DND-41 (cell line): Measurements from ENCODE around the gene RGS3.

Experiments used
- ATAC-seq: fragments of 200-7000 bp; cut with Tn5 transposase; 3 replicates; pipeline ENCODE4 v1.9.1; 2021; ENCODE audit warnings: low read depth; ENCODE audit not compliant: insufficient read depth
- DNase-seq: peaks from one replicate; pipeline ENCODE4 v3.0.0-alpha.2; 2020
- H2AFZ ChIP-seq: 2 replicates; pipeline ENCODE4 v1.6.0; 2012; ENCODE audit warnings: low read depth, low read length
- H3K27ac ChIP-seq: 2 replicates; pipeline ENCODE4 v1.5.1; 2012; ENCODE audit warnings: low read length, inconsistent platforms
- H3K27me3 ChIP-seq: fragments of 200-600 bp; sonication (generic); 2 replicates; pipeline ENCODE4 v1.6.0; 2012; ENCODE audit warnings: low read length, mild to moderate bottlenecking, inconsistent platforms; ENCODE audit not compliant: insufficient read depth, poor library complexity
- H3K36me3 ChIP-seq: 2 replicates; pipeline ENCODE4 v1.5.1; 2012; ENCODE audit warnings: low read length, inconsistent platforms; ENCODE audit not compliant: insufficient read depth
- H3K4me1 ChIP-seq: 2 replicates; pipeline ENCODE4 v1.5.1; 2012; ENCODE audit warnings: mild to moderate bottlenecking, low read length; ENCODE audit not compliant: insufficient read depth
- H3K4me2 ChIP-seq: 2 replicates; pipeline ENCODE4 v1.6.0; 2012; ENCODE audit warnings: mild to moderate bottlenecking, moderate library complexity, low read length, inconsistent platforms; ENCODE audit not compliant: insufficient read depth
- H3K4me3 ChIP-seq, 2 experiments: fragments of 200-600 bp in 1 of 2; shearing (Covaris generic) in 1 of 2; 2 replicates each; pipeline ENCODE4 v1.5.1; 2012 to 2016; ENCODE audit warnings: inconsistent platforms in 2 of 2, low read length in 2 of 2, mild to moderate bottlenecking in 2 of 2, low read depth in 1 of 2, moderate library complexity in 1 of 2
- H3K79me2 ChIP-seq: 2 replicates; pipeline ENCODE4 v1.6.0; 2012; ENCODE audit warnings: low read length, inconsistent platforms; ENCODE audit not compliant: insufficient read depth
- H3K9ac ChIP-seq: 2 replicates; pipeline ENCODE4 v1.6.0; 2012; ENCODE audit warnings: low read depth, mild to moderate bottlenecking, inconsistent platforms, low read length, moderate library complexity
- H3K9me3 ChIP-seq: 2 replicates; pipeline ENCODE4 v1.5.1; 2012; ENCODE audit warnings: low read length, moderate library complexity, mild to moderate bottlenecking, inconsistent platforms; ENCODE audit not compliant: insufficient read depth, severe bottlenecking
- H4K20me1 ChIP-seq: 2 replicates; pipeline ENCODE4 v1.6.0; 2012; ENCODE audit warnings: low read length; ENCODE audit not compliant: insufficient read depth
- EZH2 ChIP-seq: IDR thresholded peaks from 3 replicates; pipeline ENCODE4 v1.6.1; 2012; ENCODE audit warnings: borderline replicate concordance, low read depth, mild to moderate bottlenecking, moderate library complexity, low read length, inconsistent platforms; ENCODE audit not compliant: severe bottlenecking
- TF ChIP-seq, protein P1 (sequence below): IDR thresholded peaks from 2 replicates; pipeline ENCODE4 v1.5.1; 2012; ENCODE audit warnings: borderline replicate concordance, low read length, moderate library complexity, mild to moderate bottlenecking; ENCODE audit not compliant: poor library complexity, severe bottlenecking; ENCODE audit errors: extremely low read depth

RGS3 gene

DNA sequence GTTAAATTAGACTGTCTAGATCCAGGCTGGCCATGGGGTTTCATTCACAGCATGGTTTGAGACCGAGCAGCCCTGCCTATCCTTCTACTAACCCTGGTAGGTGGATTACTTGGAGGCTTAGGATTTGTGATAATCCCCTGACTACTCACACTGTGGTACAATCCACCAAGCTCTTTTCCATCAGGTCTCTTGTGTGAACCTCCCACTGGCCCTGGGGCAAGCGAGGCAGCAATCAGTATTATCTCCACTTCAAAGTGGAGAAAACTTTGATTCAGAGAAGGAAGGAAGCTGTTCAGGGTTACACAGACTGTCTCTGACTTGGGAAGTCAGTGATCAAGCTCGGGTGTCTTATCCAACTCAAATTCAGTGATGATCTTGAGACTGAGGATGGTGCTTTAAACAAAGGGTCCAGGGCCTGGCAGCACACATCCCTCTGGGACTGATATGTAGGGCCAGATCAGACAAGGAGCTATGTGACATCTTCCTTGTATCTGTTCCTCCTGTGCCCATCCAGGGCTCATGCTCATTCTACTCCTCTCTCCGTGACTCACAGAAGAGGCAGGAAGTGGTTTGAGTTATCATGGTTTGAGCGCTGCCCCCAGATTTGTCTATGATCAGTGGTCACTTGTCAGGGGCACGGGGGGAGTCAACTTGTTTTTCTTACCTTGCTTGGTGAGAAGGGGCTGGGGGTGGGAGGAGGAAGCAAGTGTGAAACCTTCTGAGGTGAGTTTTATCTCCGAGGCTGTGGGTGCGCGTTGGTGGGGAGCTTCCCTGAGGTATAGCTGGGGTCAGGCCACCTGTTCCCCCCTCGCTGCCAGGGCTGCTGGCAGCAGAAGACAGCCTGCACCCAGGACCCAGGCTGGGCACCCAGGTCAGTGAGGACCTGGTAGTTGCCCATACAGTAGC is 48.6 kb downstream of the RGS3 start:
- DNase-seq, result peak; percentile 77
- Histone ChIP-seq H3K4me2 (peak overlapping the region; percentile 53), H3K79me2 (no peaks in the 10 kb centered on the region), H3K9ac (peak overlapping the region; percentile 25), H3K9me3 (no peaks in the 10 kb centered on the region), H4K20me1 (no peaks in the 10 kb centered on the region), H3K27ac (peak overlapping the region; percentile 82), H3K36me3 (no peaks in the 10 kb centered on the region), H3K4me3 (peak overlapping the region in 1 of 2 experiments; percentile 9; a peak in 2 of 4 replicates), H3K4me1 (peaks cover 48% of the 10 kb centered on the region), H2AFZ (no peak overlapping the region), H3K27me3 (no peaks in the 10 kb centered on the region)
- ATAC-seq, result peak; percentile 74
- TF ChIP-seq, protein P1, sequence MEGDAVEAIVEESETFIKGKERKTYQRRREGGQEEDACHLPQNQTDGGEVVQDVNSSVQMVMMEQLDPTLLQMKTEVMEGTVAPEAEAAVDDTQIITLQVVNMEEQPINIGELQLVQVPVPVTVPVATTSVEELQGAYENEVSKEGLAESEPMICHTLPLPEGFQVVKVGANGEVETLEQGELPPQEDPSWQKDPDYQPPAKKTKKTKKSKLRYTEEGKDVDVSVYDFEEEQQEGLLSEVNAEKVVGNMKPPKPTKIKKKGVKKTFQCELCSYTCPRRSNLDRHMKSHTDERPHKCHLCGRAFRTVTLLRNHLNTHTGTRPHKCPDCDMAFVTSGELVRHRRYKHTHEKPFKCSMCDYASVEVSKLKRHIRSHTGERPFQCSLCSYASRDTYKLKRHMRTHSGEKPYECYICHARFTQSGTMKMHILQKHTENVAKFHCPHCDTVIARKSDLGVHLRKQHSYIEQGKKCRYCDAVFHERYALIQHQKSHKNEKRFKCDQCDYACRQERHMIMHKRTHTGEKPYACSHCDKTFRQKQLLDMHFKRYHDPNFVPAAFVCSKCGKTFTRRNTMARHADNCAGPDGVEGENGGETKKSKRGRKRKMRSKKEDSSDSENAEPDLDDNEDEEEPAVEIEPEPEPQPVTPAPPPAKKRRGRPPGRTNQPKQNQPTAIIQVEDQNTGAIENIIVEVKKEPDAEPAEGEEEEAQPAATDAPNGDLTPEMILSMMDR, result no peak
- no peak for TF ChIP-seq EZH2

DNA sequence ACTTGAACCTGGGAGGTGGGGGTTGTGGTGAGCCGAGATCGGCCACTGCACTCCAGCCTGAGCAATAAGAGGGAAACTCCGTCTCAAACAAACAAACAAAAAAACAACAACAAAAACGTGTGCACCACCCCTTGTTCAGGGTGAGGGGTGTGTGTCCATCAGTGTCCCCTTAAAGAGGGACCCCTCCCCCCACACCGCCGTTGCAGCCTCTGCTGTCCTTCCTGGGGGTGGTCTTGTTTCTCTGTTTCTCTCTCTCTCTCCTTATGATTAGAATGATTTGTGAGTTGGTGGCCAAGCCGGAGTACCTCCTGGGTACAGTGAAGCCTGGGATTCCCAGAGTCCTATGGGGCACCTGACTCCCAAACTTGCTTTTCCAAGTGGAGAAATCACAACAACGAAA is 49.6 kb downstream of the RGS3 start:
- Histone ChIP-seq H2AFZ (no peak overlapping the region), H3K36me3 (no peaks in the 10 kb centered on the region), H3K27me3 (no peaks in the 10 kb centered on the region), H3K4me2 (peak overlapping the region; percentile 53), H3K79me2 (no peaks in the 10 kb centered on the region), H3K4me1 (peaks cover 59% of the 10 kb centered on the region), H3K9me3 (no peaks in the 10 kb centered on the region), H3K9ac (peak overlapping the region; percentile 25; the same call in 1 of the 2 replicates), H4K20me1 (no peaks in the 10 kb centered on the region), H3K27ac (peak overlapping the region; percentile 56), H3K4me3 (peak overlapping the region in 1 of 2 experiments; percentile 9; a peak in 1 of 4 replicates)
- DNase-seq (no peak), ATAC-seq (no peak)
- no peak for TF ChIP-seq EZH2
- TF ChIP-seq, protein P1, result no peak

DNA sequence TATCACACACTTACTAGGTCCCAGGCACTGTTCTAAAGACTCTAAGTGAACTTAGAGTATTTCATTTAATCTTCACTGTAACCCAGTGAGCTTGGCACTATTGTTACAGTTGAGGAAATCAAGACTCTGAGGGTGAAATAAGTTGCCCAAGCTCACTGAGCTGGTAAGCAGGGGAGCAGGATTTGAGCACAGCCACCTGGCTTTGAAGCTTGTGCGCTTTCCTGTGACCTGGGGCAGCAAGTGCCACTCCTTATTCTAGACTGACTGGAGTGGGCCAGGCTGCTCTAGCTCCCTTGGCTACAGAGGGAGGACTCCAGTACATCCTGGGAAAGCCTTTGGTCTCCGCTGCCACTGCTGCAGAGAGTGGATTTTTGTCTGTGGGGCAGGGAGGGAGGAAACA is 50.0 kb downstream of the RGS3 start:
- no peaks in the 10 kb centered on the region for H4K20me1 ChIP-seq
- no peaks in the 10 kb centered on the region for H3K9me3 ChIP-seq
- peak overlapping the region; percentile 56 for H3K27ac ChIP-seq
- no peaks in the 10 kb centered on the region for H3K36me3 ChIP-seq
- TF ChIP-seq EZH2, result no peak
- TF ChIP-seq, protein P1, result no peak
- no peak overlapping the region for H3K4me3 ChIP-seq
- H3K9ac ChIP-seq, result peak overlapping the region; percentile 25; the same call in 1 of the 2 replicates
- H3K27me3 ChIP-seq, result no peaks in the 10 kb centered on the region
- peak overlapping the region; percentile 53; the same call in 1 of the 2 replicates for H3K4me2 ChIP-seq
- 0 out of 2 replicates have a peak, but pooled peaks cover 1% of the 10 kb centered on the region for H3K79me2 ChIP-seq
- no peak for ATAC-seq
- DNase-seq, result peak; percentile 36
- no peak overlapping the region for H2AFZ ChIP-seq
- peaks cover 63% of the 10 kb centered on the region for H3K4me1 ChIP-seq
